ENCODE results near the gene BRMS1. TPM values are rescaled to one million over a fixed set of nuclear protein-coding genes. Genes with fewer than 3 reads are reported as not detected.

Gene BRMS1, protein sequence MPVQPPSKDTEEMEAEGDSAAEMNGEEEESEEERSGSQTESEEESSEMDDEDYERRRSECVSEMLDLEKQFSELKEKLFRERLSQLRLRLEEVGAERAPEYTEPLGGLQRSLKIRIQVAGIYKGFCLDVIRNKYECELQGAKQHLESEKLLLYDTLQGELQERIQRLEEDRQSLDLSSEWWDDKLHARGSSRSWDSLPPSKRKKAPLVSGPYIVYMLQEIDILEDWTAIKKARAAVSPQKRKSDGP
- 40.8 and 46.5 TPM in 2 replicates for total RNA-seq

DNA sequence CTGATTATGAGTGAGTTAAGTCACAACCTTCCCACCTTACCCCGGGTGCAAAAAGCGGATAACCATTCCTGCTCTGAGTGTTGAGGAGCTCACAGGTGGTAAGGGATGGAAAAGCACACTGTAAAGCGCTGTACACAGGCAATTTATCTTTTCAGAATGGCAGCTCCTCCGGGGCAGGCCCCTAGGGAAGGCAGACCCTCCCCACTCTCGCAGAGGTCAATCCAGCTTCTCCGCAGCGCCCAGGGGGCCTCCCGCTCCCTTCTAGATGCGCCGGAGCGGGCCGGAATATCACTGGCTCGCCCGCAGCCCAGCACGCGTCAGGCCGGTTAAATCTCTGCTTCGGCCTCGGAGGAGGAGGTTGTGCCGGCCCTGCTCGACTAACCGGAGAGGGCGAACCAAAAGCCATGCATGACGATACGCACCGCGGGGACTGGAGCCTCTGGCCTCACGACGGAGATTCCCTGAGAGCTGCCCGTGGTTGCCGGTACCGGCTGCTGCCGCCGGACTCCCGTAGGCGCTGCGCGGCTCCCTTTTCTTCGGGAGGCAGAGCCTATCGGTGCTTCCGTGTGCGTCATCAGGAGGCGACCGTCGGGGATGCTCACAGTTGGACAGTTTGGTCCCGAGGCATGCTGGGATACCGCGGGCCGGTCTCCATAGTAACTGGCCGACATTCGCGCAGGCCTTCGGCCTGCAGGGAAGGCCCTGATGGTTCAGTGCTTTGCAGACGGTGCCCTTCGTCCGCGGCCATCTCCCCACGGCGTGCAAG, at the start of gene BRMS1:
Gene BRMS1, minus strand, starts transcription at position 555 of the 766 bp plus-strand sequence. CDS start 2,870 bp downstream, outside the sequence.

DNA sequence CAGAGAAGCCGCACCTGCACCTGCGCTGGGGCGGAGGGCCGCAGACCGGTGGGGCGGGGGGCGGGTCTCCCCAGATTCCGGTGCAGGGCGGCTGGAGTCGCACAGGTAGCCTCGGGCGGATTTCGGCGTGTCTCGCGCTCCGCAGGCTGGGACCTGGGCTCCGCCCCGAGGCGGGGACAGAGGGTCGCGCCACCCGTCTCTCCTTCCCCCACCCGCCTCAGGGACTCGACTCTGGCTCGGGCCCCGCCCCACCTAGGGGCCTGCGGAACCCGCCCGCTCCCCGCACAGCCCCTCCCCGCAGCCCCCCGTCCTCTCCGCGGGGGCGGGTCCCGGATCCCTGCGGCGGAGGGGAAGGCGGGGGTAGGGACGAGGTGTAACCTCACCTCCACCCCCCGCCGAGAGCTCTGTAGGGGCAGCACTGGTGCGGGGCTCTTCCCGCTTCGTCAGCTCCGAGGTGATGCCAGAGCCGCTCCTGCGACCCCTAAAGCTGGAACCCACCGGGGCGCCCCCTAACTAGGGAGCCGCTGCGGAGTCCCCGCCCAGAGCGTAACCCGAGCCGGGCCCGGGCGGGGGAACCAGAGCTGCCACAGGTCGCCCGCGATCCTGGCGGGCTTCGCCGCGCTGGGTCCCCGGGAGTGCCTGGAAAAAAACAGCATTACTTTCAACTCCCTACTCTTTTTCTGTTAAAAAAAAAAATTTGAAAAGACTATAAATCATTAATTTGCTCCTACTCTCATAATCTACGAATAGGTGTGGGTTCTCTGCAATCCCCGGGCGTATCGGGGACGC, 26.9 kb upstream of the BRMS1 start, which contains the start of gene SLC29A2:
Gene SLC29A2, minus strand, starts transcription at position 134 of the 789 bp plus-strand sequence. CDS start 169 bp downstream, outside the sequence.

DNA sequence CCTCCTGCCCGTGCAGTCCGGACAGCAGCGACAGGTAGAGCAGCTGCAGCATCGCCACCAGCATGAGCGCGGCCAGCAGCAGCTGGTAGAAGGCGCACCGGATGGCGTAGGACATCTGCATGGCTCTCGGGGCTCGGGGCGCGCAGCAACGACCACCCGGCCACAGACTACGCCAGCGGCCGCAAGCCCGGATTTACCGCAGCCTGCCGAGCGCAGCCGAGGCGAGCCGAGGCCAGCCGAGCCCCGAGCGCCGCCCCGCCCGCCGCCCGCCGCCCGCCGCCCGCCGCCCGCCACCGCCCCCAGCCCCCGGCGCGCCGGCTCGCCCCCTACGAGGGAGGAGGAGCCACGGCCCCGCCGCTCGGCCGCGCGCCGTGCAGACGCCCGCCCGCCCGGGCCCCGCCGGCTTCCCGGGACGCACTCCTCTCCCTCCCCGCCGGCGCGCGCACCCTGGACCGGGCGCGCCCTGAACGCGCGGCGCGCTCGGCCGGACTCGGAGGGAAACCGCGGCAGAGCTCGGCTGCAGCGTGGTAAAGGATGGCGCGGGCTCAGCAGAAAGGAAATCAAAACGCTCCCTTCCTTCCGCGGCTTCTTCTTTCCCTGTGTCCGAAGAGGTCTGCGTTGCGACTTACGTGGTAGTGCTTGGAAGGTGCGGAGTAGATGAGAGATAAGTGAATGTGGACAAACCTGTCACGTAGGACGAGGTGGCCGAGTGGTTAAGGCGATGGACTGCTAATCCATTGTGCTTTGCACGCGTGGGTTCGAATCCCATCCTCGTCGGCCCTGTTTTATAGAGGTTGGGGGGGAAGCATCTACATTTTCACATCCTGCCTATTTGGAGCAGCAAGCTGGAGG, 2.7 kb upstream of the BRMS1 start, which contains the start of gene B4GAT1:
Gene B4GAT1, minus strand, starts transcription at position 205 of the 852 bp plus-strand sequence. Its CDS starts 84 bp downstream, at position 121.

DNA sequence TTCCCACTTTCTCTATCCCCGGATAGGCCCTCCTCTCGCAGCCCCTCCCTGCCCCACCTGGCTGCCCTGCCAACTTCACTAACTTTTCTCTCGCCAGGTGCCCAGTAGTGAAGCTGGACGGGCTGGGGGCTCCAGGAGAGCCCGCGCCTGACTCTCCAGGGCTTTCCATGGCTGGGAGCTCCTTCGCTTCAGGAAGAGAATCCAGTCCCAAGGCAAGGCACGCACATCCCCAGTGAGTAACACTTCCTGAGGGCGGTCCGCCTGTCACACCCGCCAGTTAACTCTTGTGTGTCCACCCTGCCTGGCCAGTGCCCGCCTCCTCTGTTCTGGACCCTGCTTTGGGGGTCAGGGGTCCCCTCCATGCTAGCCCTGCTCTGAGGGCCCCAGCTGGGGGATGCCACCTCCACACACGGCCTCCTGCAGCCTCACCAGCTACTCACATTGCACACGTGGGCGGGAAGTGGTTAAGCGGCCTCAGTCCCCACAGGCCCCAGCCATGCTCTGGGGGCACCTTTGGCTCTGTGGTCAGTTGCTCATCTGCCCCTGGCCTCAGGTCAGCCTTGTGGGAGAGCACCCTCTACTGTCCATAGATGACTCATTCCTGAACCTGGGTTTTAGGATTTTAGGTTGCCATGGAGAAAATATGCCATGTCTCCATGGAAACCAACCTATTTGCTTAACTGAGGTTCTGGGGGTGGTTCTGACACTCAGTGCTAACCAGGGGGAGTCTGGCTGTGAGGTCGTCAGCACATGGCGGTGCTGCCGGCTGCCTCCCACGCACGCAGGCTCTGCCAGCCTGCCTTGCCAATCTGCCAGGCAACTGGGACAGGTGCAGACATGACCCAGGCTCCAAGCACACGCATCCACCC, 8.4 kb downstream of the BRMS1 start, which contains the start of gene RIN1:
Gene RIN1, minus strand, starts transcription at position 201 of the 869 bp plus-strand sequence. Its CDS starts 32 bp downstream, at position 169.

DNA sequence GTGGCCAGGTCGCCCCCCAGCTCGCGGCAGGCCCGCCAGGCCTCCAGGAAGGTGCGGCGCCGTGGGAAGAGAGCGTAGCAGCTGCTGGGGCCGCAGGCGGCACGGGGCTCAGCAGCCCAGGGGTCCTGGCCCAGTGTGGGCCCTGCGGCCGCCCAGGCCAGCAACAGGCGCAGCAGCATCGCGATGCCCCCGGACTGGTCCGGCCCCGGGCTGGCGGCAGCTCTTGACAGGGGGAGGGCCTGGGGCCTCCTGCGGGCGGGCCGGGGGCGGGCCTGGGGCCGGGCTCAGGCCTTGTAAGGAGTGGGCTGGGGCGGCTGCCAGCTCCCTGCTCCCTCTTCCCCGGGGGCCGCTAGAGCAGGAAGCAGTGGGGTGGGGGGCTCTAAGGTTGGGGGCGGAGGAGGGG, 28.1 kb downstream of the BRMS1 start, which contains the start of gene CD248:
Gene CD248, minus strand, starts transcription at position 196 of the 403 bp plus-strand sequence. Its CDS starts 17 bp downstream, at position 179.

DNA sequence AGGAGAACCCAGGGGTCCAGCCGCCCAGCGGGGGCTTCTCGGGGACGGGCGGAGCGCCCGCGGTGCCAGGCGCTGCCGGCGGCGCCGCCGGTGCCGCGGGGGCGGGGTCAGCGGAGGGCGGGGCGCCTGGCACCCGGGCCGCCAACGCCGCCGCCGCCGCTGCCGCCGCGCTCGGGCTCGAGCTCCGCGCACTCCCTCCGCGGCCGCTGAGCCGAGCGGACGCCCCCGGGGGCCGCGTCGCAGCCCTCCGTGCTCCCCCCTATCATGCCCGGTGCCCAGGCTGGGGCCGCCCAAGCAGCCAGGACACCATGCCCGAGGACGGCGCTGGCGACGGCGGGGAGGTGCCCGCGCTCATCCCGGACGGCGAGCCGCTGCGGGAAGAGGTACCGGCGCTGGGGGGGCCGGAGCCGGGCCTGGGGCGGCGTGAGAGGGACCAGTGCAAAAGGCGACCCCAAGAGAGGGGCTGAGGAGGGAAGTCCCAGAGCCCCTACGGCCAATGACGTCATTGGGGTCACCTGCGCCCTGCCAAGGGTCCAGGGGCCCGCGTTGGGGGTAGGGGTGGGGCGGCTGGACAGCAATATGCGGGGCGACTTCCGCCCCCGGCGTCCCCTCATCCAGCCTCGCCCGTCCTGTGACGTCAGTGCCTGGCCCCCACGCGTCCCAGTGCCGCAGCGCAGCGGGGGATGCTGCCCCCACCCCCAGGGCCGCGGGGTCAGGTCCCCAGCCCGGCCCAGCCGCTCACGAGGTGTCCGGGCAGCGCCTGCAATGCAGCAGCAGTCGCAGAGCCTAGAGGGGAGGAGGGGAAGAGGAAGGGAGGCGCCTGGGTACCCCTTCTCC, 53.0 kb downstream of the BRMS1 start, which contains the start of gene TMEM151A:
Gene TMEM151A, plus strand, starts transcription at position 189 of the 837 bp plus-strand sequence. Its CDS starts 120 bp downstream, at position 309.

DNA sequence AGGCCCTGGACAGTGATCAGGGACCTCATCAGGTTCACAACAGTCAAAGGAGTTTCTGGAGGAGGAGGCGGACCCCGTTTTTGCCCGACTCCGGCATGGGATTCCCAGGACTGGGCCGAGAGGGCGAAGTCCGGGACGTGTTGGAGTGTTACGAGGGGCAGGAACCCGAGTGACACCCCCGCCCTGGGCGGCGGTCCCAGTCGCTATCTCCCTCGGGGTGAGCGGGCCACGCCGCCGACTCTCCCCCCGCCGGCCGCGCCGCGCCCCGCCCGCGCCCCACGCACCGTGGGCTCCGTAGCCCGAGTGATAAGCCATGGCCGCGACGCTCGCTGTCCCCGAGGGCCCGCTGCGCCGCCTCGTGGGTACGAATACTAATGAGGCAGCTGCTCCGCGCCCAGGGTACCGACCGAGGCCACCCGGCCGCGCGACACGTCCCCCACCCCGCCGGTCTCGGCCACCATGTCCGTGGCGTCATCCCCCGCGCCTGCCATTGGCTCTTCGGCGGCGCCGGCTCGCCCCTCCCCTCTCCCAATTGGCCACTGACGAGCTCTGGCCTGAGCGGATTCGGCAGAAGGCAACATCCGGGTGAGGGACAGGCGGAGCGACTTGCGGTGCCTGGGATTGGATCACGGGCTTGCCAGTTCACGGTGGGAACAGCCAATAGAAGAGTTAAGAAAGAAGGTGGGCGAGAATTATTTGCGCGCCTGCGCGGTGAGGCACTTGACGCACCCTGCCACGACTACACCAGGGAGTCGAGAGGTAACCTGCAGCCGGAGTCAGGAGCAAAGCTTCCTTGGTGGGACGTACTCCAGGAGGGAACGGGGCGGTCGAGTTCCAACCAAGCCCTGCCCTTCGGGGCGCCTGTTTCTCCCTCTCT, 56.0 kb downstream of the BRMS1 start, which contains the start of gene YIF1A:
Gene YIF1A, minus strand, starts transcription at position 473 of the 877 bp plus-strand sequence. Its CDS starts 158 bp downstream, at position 315.

Other genes starting within 250 kb of the BRMS1 start
- 12.3 and 15.0 TPM in 2 replicates for gene KLC2, start 87.4 kb downstream of the BRMS1 start, total RNA-seq
- gene RAB1B, start 76.5 kb downstream of the BRMS1 start, total RNA-seq, result 147 and 156 TPM in 2 replicates
- gene CNIH2, start 66.9 kb downstream of the BRMS1 start, total RNA-seq, result not detected in 2 replicates
- gene YIF1A, start 56.0 kb downstream of the BRMS1 start, total RNA-seq, result 199 and 214 TPM in 2 replicates
- gene TMEM151A, start 53.2 kb downstream of the BRMS1 start, total RNA-seq, result 0.54 and 1.5 TPM in 2 replicates
- gene CD248, start 28.1 kb downstream of the BRMS1 start, total RNA-seq, result 126 and 180 TPM in 2 replicates
- 12.8 and 30.0 TPM in 2 replicates for gene RIN1, start 8.7 kb downstream of the BRMS1 start, total RNA-seq
- gene B4GAT1, start 2.5 kb upstream of the BRMS1 start, total RNA-seq, result 23.7 and 28.2 TPM in 2 replicates
- not detected in 2 replicates for gene SLC29A2, start 26.7 kb upstream of the BRMS1 start, total RNA-seq
- not detected in 2 replicates for gene NPAS4, start 75.9 kb upstream of the BRMS1 start, total RNA-seq
- 24.1 and 36.6 TPM in 2 replicates for gene MRPL11, start 93.7 kb upstream of the BRMS1 start, total RNA-seq
- 8.5 and 9.9 TPM in 2 replicates for gene PELI3, start 121.8 kb upstream of the BRMS1 start, total RNA-seq
- 43.9 and 68.2 TPM in 2 replicates for gene DPP3, start 135.3 kb upstream of the BRMS1 start, total RNA-seq
- gene BBS1, start 165.5 kb upstream of the BRMS1 start, total RNA-seq, result 20.4 and 28.7 TPM in 2 replicates
- gene ZDHHC24, start 200.9 kb upstream of the BRMS1 start, total RNA-seq, result 17.1 and 33.2 TPM in 2 replicates
- gene ACTN3, start 201.8 kb upstream of the BRMS1 start, total RNA-seq, result under 0.01 TPM in 2 replicates
- 65.9 and 72.4 TPM in 2 replicates for gene CTSF, start 223.5 kb upstream of the BRMS1 start, total RNA-seq
- 0.16 TPM in 1 of 2 replicates, not detected in the other for gene CCDC87, start 248.0 kb upstream of the BRMS1 start, total RNA-seq
- 43.7 and 50.4 TPM in 2 replicates for gene CCS, start 248.1 kb upstream of the BRMS1 start, total RNA-seq